ENCODE measurements around the gene RAI1.

The RAI1 gene

GRCh38 chr17:17782523-17783115, 101.4 kb downstream of the RAI1 start:
- no peak for TF ChIP-seq GLIS3 (CRISPR knock-in tag; IDR thresholded peaks at IDR 0.05)
- no peak for TF ChIP-seq TOX (CRISPR knock-in tag; IDR thresholded peaks at IDR 0.05; ENCODE audit: borderline replicate concordance)
- TF ChIP-seq RARB (CRISPR knock-in tag; IDR thresholded peaks at IDR 0.05): no peak
- ATAC-seq: no peak

DNA sequence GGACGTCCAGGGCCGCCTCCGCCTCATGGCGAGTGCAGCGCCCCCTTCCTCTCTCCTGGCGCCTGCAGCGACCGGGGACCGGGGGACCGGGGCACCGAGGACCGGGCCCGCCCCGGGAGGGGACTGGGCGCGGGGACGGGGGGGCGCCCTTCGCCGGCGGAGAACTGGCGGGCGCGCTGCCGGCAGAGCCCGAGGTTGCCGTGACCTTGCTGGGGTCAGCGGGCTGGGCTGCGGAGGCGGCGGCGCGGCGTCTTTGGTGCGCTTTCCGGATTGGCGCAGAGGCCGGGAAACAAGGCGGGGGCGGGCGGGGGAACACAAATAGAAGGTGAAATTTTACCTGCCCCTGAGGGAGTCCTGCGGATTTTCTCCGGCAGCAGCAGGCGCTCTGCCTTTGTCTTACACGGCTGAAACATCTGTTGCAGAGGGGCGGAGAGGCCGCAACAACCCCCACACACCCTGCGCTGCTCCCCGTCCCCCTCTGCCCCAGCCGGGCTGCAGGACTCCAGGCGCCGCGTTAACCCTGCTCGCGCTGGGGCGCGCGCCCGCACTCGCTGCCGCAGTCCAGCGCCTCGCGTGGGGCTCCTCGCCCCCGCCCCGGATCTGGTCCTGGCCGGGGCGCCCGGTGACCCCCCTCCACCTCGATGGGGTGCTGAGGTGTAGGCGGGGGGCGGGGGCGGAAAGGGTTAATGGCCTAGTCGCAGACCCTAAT, 102.0 kb downstream of the RAI1 start:
- no peak for TF ChIP-seq BACH2 (CRISPR knock-in tag; IDR thresholded peaks at IDR 0.05; ENCODE audit: borderline replicate concordance)
- peak; percentile 10; the same call in 2 of the 3 replicates for ATAC-seq

GRCh38 chr17:17783825-17784656, 102.8 kb downstream of the RAI1 start:
- no peak for TF ChIP-seq CSRNP3 (CRISPR knock-in tag; IDR thresholded peaks at IDR 0.05)
- ATAC-seq: no peak

DNA sequence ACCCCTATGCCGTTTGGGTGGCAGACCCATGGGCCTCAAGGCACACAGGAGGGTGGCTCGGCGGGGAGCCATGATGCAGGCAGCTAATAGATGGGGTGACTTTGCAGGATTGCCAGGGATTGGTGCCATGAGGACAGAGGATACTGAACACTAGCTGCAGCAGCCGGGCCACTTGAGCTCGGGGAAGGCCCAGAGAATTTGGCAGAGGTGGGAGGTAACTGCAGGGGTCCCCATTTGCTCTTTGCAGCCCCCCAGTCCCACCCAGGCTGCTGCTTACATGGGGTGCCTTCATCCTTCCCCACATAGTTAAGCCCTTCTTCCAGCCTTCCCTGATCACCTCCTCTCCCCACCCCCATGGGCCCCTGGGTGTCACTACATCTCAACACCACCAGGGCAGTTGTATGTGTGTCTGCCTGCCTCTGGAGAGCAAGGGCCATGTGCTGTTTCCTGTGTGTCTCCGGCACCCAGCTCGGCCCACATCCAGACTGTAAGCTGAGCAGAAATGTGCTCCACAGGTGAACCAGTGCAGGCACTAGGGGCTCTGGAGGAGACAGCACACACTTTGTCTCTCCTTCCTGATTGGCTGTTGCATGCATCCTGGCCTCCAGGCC, 103.5 kb downstream of the RAI1 start:
- peak; percentile 3; the same call in 1 of the 3 replicates for ATAC-seq
- TF ChIP-seq PPARA (CRISPR knock-in tag; IDR thresholded peaks at IDR 0.05; ENCODE audit: borderline replicate concordance) (no peak), GLIS3 (CRISPR knock-in tag; IDR thresholded peaks at IDR 0.05) (no peak), CSDC2 (CRISPR knock-in tag; IDR thresholded peaks at IDR 0.05) (no peak)

DNA sequence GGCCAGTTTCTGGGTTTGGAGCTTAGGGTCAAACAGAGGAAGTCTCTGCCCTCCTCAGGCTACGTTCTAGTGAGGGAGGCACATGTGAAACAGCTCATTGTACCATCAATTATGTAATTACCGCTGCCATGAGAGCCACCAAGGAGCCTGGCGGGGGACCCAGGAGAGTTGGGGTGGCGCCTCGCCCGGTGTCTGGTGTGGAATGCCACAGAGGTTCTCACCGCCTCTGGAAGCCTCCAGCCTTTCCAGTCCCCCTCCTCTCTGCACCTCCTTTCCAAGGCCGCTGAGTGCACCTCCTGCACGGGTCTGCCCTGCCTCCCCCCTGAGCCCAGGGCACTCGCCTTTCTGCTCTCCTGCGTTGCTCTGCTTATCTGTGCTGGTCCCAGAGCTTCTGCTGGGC, 104.1 kb downstream of the RAI1 start:
- ATAC-seq: no peak
- TF ChIP-seq ZFP3 (CRISPR knock-in tag; IDR thresholded peaks at IDR 0.05) (no peak), ZNF70 (CRISPR knock-in tag; IDR thresholded peaks at IDR 0.05) (no peak), TOX (CRISPR knock-in tag; IDR thresholded peaks at IDR 0.05; ENCODE audit: borderline replicate concordance) (no peak), TCF4 (CRISPR knock-in tag; IDR thresholded peaks at IDR 0.05; ENCODE audit: borderline replicate concordance) (no peak), BACH2 (CRISPR knock-in tag; IDR thresholded peaks at IDR 0.05; ENCODE audit: borderline replicate concordance) (no peak)

- ATAC-seq: no peak
- TF ChIP-seq CSDC2 (CRISPR knock-in tag; IDR thresholded peaks at IDR 0.05) (no peak), CREB5 (CRISPR knock-in tag; IDR thresholded peaks at IDR 0.05; ENCODE audit: low read depth) (no peak), POU6F1 (CRISPR knock-in tag; IDR thresholded peaks at IDR 0.05; ENCODE audit: borderline replicate concordance, low read depth) (no peak), ZNF8 (CRISPR knock-in tag; IDR thresholded peaks at IDR 0.05) (no peak), BACH2 (CRISPR knock-in tag; IDR thresholded peaks at IDR 0.05; ENCODE audit: borderline replicate concordance) (no peak), ESRRG (CRISPR knock-in tag; IDR thresholded peaks at IDR 0.05) (no peak), RARB (CRISPR knock-in tag; IDR thresholded peaks at IDR 0.05) (no peak), CSRNP3 (CRISPR knock-in tag; IDR thresholded peaks at IDR 0.05) (no peak), ZC3H10 (CRISPR knock-in tag; IDR thresholded peaks at IDR 0.05) (no peak), SNAI2 (CRISPR knock-in tag; IDR thresholded peaks at IDR 0.05) (no peak), ZNF70 (CRISPR knock-in tag; IDR thresholded peaks at IDR 0.05) (no peak), TCF4 (CRISPR knock-in tag; IDR thresholded peaks at IDR 0.05; ENCODE audit: borderline replicate concordance) (no peak), ZNF565 (CRISPR knock-in tag; conservative IDR thresholded peaks at IDR 0.05; ENCODE audit: low read depth) (no peak), ZFP3 (CRISPR knock-in tag; IDR thresholded peaks at IDR 0.05) (no peak), ARNTL (CRISPR knock-in tag; IDR thresholded peaks at IDR 0.05; ENCODE audit: borderline replicate concordance, low read depth) (no peak)
These were observed 105.7 kb downstream of the RAI1 start for GRCh38 chr17:17786998-17787397.

Measured in SK-N-SH treated with all-trans-retinoic acid at 6 μM for 48 hours (cell line).